Fibroblast of pulmonary artery (primary cell): ENCODE results near the gene ZFAND3.
"Not testable (repeated sequence)": the region's sequence is repeated elsewhere in the genome, so short reads cannot be mapped to it uniquely, and the experiment has no call there.

Experiments used
- DNase-seq: peaks from one replicate; pipeline ENCODE4 v3.0.0-alpha.2; 2010; ENCODE audit warnings: low read depth
- H3K4me3 ChIP-seq: replicated peaks from 2 replicates; pipeline ENCODE4 v1.5.1; 2011; ENCODE audit warnings: low read depth, mild to moderate bottlenecking, control low read depth, low read length, moderate library complexity
- TF ChIP-seq, protein P1 (sequence below): IDR thresholded peaks from 2 replicates; pipeline ENCODE4 v1.5.1; 2011; ENCODE audit warnings: mild to moderate bottlenecking, control low read depth, low read length, inconsistent platforms; ENCODE audit errors: missing control alignments

ZFAND3 gene

DNA sequence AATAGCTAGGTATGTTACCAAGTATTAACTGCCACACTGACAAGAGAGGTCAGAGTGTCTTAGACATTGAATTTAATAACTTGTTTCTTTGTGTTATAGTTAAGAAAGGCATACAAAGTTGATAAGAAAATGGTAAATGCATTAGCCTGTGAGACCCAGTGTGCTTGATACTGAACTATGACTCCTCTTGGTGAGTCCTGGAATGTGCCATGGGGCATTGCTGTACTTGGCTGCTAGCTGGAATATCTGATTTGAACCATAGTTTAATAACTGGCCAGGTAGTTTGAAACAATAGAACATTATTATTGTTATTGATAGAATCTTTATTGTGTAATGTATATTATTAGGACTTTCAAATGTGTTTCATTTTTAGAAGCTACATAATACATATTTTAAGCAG is 70.0 kb downstream of the ZFAND3 start:
- H3K4me3 ChIP-seq, result no peak overlapping the region
- TF ChIP-seq, protein P1, sequence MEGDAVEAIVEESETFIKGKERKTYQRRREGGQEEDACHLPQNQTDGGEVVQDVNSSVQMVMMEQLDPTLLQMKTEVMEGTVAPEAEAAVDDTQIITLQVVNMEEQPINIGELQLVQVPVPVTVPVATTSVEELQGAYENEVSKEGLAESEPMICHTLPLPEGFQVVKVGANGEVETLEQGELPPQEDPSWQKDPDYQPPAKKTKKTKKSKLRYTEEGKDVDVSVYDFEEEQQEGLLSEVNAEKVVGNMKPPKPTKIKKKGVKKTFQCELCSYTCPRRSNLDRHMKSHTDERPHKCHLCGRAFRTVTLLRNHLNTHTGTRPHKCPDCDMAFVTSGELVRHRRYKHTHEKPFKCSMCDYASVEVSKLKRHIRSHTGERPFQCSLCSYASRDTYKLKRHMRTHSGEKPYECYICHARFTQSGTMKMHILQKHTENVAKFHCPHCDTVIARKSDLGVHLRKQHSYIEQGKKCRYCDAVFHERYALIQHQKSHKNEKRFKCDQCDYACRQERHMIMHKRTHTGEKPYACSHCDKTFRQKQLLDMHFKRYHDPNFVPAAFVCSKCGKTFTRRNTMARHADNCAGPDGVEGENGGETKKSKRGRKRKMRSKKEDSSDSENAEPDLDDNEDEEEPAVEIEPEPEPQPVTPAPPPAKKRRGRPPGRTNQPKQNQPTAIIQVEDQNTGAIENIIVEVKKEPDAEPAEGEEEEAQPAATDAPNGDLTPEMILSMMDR, result no peak
- DNase-seq, result no peak

- TF ChIP-seq, protein P1, result no peak
Observed at GRCh38 chr6:37891072-37891471, 71.5 kb downstream of the ZFAND3 start.

GRCh38 chr6:37893257-37893656 is 73.7 kb downstream of the ZFAND3 start:
- DNase-seq, result no peak
- H3K4me3 ChIP-seq, result no peak overlapping the region
- TF ChIP-seq, protein P1, result no peak

More at GRCh38 chr6:37891072-37891471, 71.5 kb downstream of the ZFAND3 start:
- DNase-seq, result no peak
- no peak overlapping the region for H3K4me3 ChIP-seq

DNA sequence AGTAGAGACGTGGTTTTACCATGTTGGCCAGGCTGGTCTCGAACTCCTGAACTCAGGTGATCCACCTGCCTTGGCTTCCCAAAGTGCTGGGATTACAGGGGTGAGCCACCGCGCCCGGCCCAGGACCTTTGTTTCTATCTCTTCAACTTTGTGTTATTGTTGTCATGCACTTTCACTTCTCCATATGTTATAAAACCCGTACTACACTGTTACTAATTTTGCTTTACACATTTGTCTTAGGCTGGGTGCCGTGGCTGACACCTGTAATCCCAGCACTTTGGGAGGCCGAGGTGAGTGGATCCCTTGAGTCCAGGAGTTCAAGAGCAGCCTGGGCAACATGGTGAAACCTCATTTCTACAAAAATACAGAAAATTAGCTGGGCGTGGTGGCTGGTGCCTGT is 74.2 kb downstream of the ZFAND3 start:
- H3K4me3 ChIP-seq, DNase-seq: not testable (repeated sequence)

DNA sequence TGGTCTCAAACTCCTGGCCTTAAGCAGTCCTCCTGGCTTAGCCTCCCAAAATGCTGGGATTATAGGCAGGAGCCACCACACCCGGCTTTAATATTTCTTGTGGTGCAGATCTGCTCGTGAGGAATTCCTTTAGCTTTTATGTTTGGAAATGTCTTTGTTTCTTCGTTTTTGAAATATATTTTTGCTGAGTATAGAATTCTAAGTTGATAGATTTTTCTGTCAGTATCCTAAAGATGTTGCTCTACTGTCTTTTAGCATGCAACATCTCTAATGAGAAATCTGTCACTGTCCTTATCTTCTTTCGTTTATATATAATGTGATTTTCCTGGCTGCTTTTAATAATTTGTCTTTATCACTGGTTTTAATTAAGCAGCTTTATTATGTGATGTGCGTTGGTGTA is 75.1 kb downstream of the ZFAND3 start:
- TF ChIP-seq, protein P1, result no peak
- no peak for DNase-seq
- no peak overlapping the region for H3K4me3 ChIP-seq

- DNase-seq, result no peak
- TF ChIP-seq, protein P1, result no peak
- no peak overlapping the region for H3K4me3 ChIP-seq
Observed at GRCh38 chr6:37897321-37897720, 77.8 kb downstream of the ZFAND3 start.

- H3K4me3 ChIP-seq, result no peak overlapping the region
- DNase-seq, result no peak
- TF ChIP-seq, protein P1, result no peak
Observed at GRCh38 chr6:37897818-37898515, 78.4 kb downstream of the ZFAND3 start.
